Activated CD4-positive, alpha-beta T cell treated with anti-CD3 and anti-CD28 coated beads, Interleukin-2, amount 10 ng/mL, durations not matched to agents 24 days and 14 days (primary cell): ENCODE results near the gene FGF1. TPM values are rescaled to one million over a fixed set of nuclear protein-coding genes. Genes with fewer than 3 reads are reported as not detected.

ENCODE experiments used
- DNase-seq: peaks from one replicate; pipeline ENCODE4 v3.0.0; 2022
- H3K27ac Mint-ChIP-seq: one replicate; pipeline ENCODE4 v1.8.0; 2022; ENCODE audit warnings: mild to moderate bottlenecking, mixed read lengths
- H3K27me3 Mint-ChIP-seq: one replicate; pipeline ENCODE4 v1.8.0; 2022; ENCODE audit warnings: mixed read lengths
- H3K36me3 Mint-ChIP-seq: one replicate; pipeline ENCODE4 v1.8.0; 2022; ENCODE audit warnings: low read depth, mild to moderate bottlenecking, mixed read lengths
- H3K4me1 Mint-ChIP-seq: one replicate; pipeline ENCODE4 v1.8.0; 2021; ENCODE audit warnings: mixed read lengths
- H3K4me3 Mint-ChIP-seq: one replicate; pipeline ENCODE4 v1.8.0; 2022; ENCODE audit warnings: mild to moderate bottlenecking, moderate library complexity, mixed read lengths
- H3K9me3 Mint-ChIP-seq: one replicate; pipeline ENCODE4 v1.8.0; 2021; ENCODE audit warnings: mixed read lengths
- intact Hi-C: fragments of 100-400 bp; cut with micrococcal nuclease; formaldehyde crosslinking; loops from one replicate; pipeline ENCODE4 v1.15.1; 2023
- total RNA-seq: library from RNA; stranded (reverse); gene quantifications from 2 replicates; pipeline ENCODE4 v1.2.3, GENCODE V29; 2022

FGF1 gene
- total RNA-seq, 1 donor from 2014 or later: not detected

- Mint-ChIP-seq H3K9me3 (no peaks in the 10 kb centered on the region), H3K4me3 (no peak overlapping the region), H3K27me3 (peaks cover 14% of the 10 kb centered on the region), H3K36me3 (no peaks in the 10 kb centered on the region), H3K4me1 (no peaks in the 10 kb centered on the region), H3K27ac (no peak overlapping the region)
- intact Hi-C loops: no loop called here
- no peak for DNase-seq
These were observed 140.8 kb downstream of the FGF1 start for GRCh38 chr5:142544946-142545649.

DNA sequence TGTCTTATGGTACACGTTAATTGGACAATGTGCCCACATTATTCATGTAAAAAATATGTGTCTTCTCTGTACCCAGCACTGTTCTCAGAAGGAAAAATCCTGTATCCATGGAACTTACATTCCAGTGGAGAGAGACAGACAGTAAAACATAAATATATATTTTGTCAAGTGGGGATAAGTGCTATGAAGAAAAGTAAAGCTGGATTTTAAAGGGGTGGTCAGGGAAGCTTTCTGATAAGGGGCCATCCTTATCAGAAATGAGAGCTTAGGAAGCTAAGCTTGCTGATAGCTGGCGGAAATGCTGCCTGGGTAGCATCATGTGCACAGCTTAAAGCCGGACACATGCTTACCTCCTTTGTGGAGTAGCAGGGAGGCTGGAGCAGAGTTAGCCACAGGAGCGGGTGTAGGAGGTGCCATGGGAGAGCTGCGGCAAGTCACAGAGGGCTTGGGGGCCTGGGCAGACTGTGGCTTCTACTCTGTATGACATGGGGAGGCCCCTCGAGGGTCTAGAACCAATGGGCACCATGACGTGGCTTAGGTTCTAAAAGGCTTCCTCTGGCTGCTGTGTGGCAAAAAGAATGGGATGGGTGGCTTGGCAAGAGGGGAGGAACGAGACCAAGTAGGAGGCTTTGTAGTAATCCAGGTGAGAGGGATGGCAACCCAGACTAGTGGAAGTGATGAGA, 141.7 kb downstream of the FGF1 start:
- Mint-ChIP-seq H3K4me3 (no peak overlapping the region), H3K9me3 (no peaks in the 10 kb centered on the region), H3K27me3 (peaks cover 10% of the 10 kb centered on the region), H3K27ac (no peak overlapping the region), H3K36me3 (no peaks in the 10 kb centered on the region), H3K4me1 (no peaks in the 10 kb centered on the region)
- DNase-seq: no peak
- intact Hi-C loops: no loop called here

- Mint-ChIP-seq H3K9me3 (no peaks in the 10 kb centered on the region), H3K27ac (no peak overlapping the region), H3K27me3 (peaks cover 7% of the 10 kb centered on the region), H3K4me1 (peaks cover 4% of the 10 kb centered on the region), H3K4me3 (no peak overlapping the region), H3K36me3 (no peaks in the 10 kb centered on the region)
- intact Hi-C loops: no loop called here
- DNase-seq: no peak
These were observed 143.0 kb downstream of the FGF1 start for GRCh38 chr5:142542906-142543305.

Other genes with a start within 250 kb of the FGF1 start
- gene ARHGAP26, start 84.3 kb upstream of the FGF1 start, total RNA-seq: 12.7 and 15.3 TPM in 2 replicates